Coronary artery (tissue), 2 donors: Measurements from ENCODE around the gene ZNF521.

ENCODE experiments used
- DNase-seq: peaks from one replicate; pipeline ENCODE4 v3.0.0-alpha.2; 2017; ENCODE audit warnings: low spot score
- H3K27ac ChIP-seq, 2 donors: fragments of 200-600 bp; sonication (generic); one replicate each; pipeline ENCODE4 v1.5.1; 2016 to 2019
- H3K4me3 ChIP-seq: fragments of 200-600 bp; sonication (generic); 2 replicates; pipeline ENCODE4 v1.5.1; 2016; ENCODE audit warnings: mild to moderate bottlenecking, moderate library complexity
- CTCF ChIP-seq: fragments of 200-600 bp; sonication (generic); IDR thresholded peaks from one replicate; pipeline ENCODE4 v1.5.1; 2019; ENCODE audit warnings: antibody characterized with exemption

The ZNF521 gene

GRCh38 chr18:25349131-25349925 lies 2.6 kb downstream of the ZNF521 start:
- DNase-seq = no peak
- peak overlapping the region; percentile 59 to 89 for H3K27ac ChIP-seq
- H3K4me3 ChIP-seq = peak overlapping the region; percentile 88
- no peak for TF ChIP-seq CTCF

GRCh38 chr18:25348386-25349130 lies 3.4 kb downstream of the ZNF521 start:
- no peak for TF ChIP-seq CTCF
- Histone ChIP-seq H3K27ac (peak overlapping the region; percentile 59 to 89), H3K4me3 (peak overlapping the region; percentile 88)
- no peak for DNase-seq

- Histone ChIP-seq H3K4me3 (no peak overlapping the region), H3K27ac (no peak overlapping the region)
- no peak for TF ChIP-seq CTCF
- no peak for DNase-seq
Observed at GRCh38 chr18:25346561-25346960, 5.4 kb downstream of the ZNF521 start.

- Histone ChIP-seq H3K27ac (no peak overlapping the region), H3K4me3 (no peak overlapping the region)
- no peak for TF ChIP-seq CTCF
- DNase-seq = no peak
Observed at GRCh38 chr18:25345081-25345866, 6.7 kb downstream of the ZNF521 start.

GRCh38 chr18:25341831-25342230 lies 10.1 kb downstream of the ZNF521 start:
- TF ChIP-seq CTCF = no peak
- no peak overlapping the region for H3K4me3 ChIP-seq

GRCh38 chr18:25340762-25341161 lies 11.2 kb downstream of the ZNF521 start:
- no peak for DNase-seq
- H3K4me3 ChIP-seq = no peak overlapping the region
- H3K27ac ChIP-seq = no peak overlapping the region
- TF ChIP-seq CTCF = no peak

More at GRCh38 chr18:25341831-25342230, 10.1 kb downstream of the ZNF521 start:
- H3K27ac ChIP-seq = no peak overlapping the region
- no peak for DNase-seq
